ENCODE measurements around the gene PYM1.
"Not testable (repeated sequence)": the region's sequence is repeated elsewhere in the genome, so short reads cannot be mapped to it uniquely, and the experiment has no call there.

The PYM1 gene

GRCh38 chr12:55938826-55939501, 11.3 kb upstream of the PYM1 start:
- DNase-seq: no peak

- DNase-seq: no peak
Measured at GRCh38 chr12:55937981-55938380, 10.3 kb upstream of the PYM1 start.

GRCh38 chr12:55935738-55936151, 8.1 kb upstream of the PYM1 start:
- no peak for DNase-seq

- no peak for DNase-seq
Measured at GRCh38 chr12:55934773-55935172, 7.1 kb upstream of the PYM1 start.

- peak; percentile 38 for DNase-seq
Measured at GRCh38 chr12:55933799-55934742, 6.4 kb upstream of the PYM1 start.

- no peak for DNase-seq
Measured at GRCh38 chr12:55933169-55933798, 5.6 kb upstream of the PYM1 start.

GRCh38 chr12:55932551-55932910, 4.8 kb upstream of the PYM1 start:
- no peak for DNase-seq

GRCh38 chr12:55931780-55932550, 4.3 kb upstream of the PYM1 start:
- peak; percentile 32 for DNase-seq

- no peak for DNase-seq
Measured at GRCh38 chr12:55931317-55931779, 3.7 kb upstream of the PYM1 start.

- peak; percentile 84 for DNase-seq
Measured at GRCh38 chr12:55930771-55931316, 3.1 kb upstream of the PYM1 start, which contains the start of gene DGKA. DGKA (plus strand) TSS chr12:55931162; CDS start chr12:55936504, 5,342 bp downstream.

- DNase-seq: no peak
Measured at GRCh38 chr12:55929306-55929791, 1.7 kb upstream of the PYM1 start.

- peak; percentile 94 for DNase-seq
Measured at GRCh38 chr12:55926738-55927587, 731 bp downstream of the PYM1 start.

- DNase-seq: no peak
Measured at GRCh38 chr12:55925870-55926737, 1.6 kb downstream of the PYM1 start.

- DNase-seq: no peak
Measured at GRCh38 chr12:55925371-55925770, 2.3 kb downstream of the PYM1 start.

GRCh38 chr12:55923648-55924047, 4.0 kb downstream of the PYM1 start:
- not testable (repeated sequence) for DNase-seq

- DNase-seq: no peak
Measured at GRCh38 chr12:55922126-55922525, 5.6 kb downstream of the PYM1 start.

GRCh38 chr12:55919032-55919431, 8.7 kb downstream of the PYM1 start:
- DNase-seq: peak; percentile 28

GRCh38 chr12:55915482-55915859, 12.2 kb downstream of the PYM1 start:
- no peak for DNase-seq

GRCh38 chr12:55912908-55913307, 14.8 kb downstream of the PYM1 start:
- DNase-seq: no peak

- DNase-seq: no peak
Measured at GRCh38 chr12:55909513-55909884, 18.2 kb downstream of the PYM1 start.
